OCI-LY1 (cell line): Measurements from ENCODE around the gene PLEKHA7.

Experiments used
- EZH2 ChIP-seq: fragments of 200-600 bp; sonication (generic), shearing (Covaris generic); IDR thresholded peaks from 2 replicates; pipeline ENCODE4 v1.8.0; 2017; ENCODE audit warnings: borderline replicate concordance, mixed run types, mild to moderate bottlenecking, antibody characterized with exemption, low read length, moderate library complexity, mixed read lengths
- TF ChIP-seq, protein P1 (sequence below): fragments of 200-600 bp; sonication (generic), shearing (Covaris generic); IDR thresholded peaks from 2 replicates; pipeline ENCODE4 v1.5.1; 2017; ENCODE audit warnings: mild to moderate bottlenecking, antibody characterized with exemption, low read length, moderate library complexity, mixed read lengths

DNA sequence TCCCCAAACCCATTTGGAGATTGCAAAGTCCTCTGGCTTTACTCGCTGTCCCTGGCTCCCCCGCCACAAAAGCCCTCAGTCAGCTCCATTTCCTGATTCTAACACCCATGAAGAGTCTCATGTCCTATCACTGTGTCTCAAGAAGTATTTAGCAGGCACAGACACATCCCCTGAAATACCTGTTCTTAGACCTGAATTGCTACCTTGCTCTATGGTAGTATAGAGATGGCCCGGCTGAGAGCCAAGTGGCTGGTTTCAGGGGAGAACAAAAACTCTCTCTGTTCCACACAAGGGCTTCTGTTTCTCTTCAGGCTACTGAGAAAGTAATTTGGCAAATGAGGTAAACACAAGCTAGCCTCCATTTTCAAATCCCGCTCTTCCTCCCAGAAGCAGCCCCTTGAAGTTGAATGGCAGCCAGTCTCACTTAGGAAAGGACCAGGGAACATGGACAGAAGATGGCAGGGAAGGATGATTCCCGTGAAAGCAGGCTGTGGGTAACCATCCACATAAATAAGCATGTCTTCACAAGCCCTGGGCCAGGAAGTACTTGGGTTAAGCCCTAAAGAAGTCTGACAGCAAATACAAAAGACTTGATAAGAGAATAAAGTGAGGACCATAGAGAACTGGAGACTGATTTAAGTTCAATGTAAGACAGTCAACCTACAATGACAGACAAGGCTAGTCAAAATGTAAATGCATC lies 138.0 kb downstream of the PLEKHA7 start:
- TF ChIP-seq, protein P1, sequence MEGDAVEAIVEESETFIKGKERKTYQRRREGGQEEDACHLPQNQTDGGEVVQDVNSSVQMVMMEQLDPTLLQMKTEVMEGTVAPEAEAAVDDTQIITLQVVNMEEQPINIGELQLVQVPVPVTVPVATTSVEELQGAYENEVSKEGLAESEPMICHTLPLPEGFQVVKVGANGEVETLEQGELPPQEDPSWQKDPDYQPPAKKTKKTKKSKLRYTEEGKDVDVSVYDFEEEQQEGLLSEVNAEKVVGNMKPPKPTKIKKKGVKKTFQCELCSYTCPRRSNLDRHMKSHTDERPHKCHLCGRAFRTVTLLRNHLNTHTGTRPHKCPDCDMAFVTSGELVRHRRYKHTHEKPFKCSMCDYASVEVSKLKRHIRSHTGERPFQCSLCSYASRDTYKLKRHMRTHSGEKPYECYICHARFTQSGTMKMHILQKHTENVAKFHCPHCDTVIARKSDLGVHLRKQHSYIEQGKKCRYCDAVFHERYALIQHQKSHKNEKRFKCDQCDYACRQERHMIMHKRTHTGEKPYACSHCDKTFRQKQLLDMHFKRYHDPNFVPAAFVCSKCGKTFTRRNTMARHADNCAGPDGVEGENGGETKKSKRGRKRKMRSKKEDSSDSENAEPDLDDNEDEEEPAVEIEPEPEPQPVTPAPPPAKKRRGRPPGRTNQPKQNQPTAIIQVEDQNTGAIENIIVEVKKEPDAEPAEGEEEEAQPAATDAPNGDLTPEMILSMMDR: no peak
- no peak for TF ChIP-seq EZH2
